Activated CD4-positive, alpha-beta T cell treated with anti-CD3 and anti-CD28 coated beads for 36 hours (primary cell): Measurements from ENCODE around the gene TCERG1L. TPM values are rescaled to one million over a fixed set of nuclear protein-coding genes. Genes with fewer than 3 reads are reported as not detected.
"Not testable (repeated sequence)": the region's sequence is repeated elsewhere in the genome, so short reads cannot be mapped to it uniquely, and the experiment has no call there.

ENCODE experiments used
- ATAC-seq: fragments of 200-7000 bp; cut with Tn5 transposase; one replicate; pipeline ENCODE4 v1.10.0; 2021; ENCODE audit warnings: mild to moderate bottlenecking, moderate library complexity
- CTCF ChIA-PET: fragments of 350-600 bp; sonication (Branson Sonifier 250); formaldehyde crosslinking; loops from one replicate; lab custom pipeline; 2021; ENCODE audit warnings: antibody characterized with exemption; lab: Charles Lee
- POLR2A ChIA-PET: fragments of 350-600 bp; sonication (Branson Sonifier 250); formaldehyde crosslinking; loops from one replicate; lab custom pipeline; 2021; ENCODE audit warnings: antibody characterized with exemption, inconsistent platforms; lab: Charles Lee
- DNase-seq: peaks from one replicate; pipeline ENCODE4 v3.0.0-alpha.2; 2020
- H3K27ac Mint-ChIP-seq: one replicate; pipeline ENCODE4 v1.8.0; 2021; ENCODE audit warnings: mixed read lengths
- H3K27me3 Mint-ChIP-seq: one replicate; pipeline ENCODE4 v1.8.0; 2021; ENCODE audit warnings: mixed read lengths
- H3K36me3 Mint-ChIP-seq: one replicate; pipeline ENCODE4 v1.8.0; 2021; ENCODE audit warnings: low read depth, mixed read lengths
- H3K4me1 Mint-ChIP-seq: one replicate; pipeline ENCODE4 v1.8.0; 2021; ENCODE audit warnings: mixed read lengths
- H3K4me3 Mint-ChIP-seq: one replicate; pipeline ENCODE4 v1.8.0; 2021; ENCODE audit warnings: mild to moderate bottlenecking, moderate library complexity, mixed read lengths
- H3K9me3 Mint-ChIP-seq: one replicate; pipeline ENCODE4 v1.8.0; 2021; ENCODE audit warnings: low read depth, mixed read lengths
- intact Hi-C, 2 experiments: fragments of 100-400 bp; cut with DNase I in 1 of 2; cut with micrococcal nuclease in 1 of 2; formaldehyde crosslinking; loops; one replicate each; pipeline versions ENCODE4 v1.14.2 to v1.15.1; 2022 to 2024; cut with DNase I, micrococcal nuclease
- total RNA-seq, 2 experiments: library from RNA; stranded (reverse); gene quantifications; one replicate each; pipeline ENCODE4 v1.2.3, GENCODE V29; 2021

TCERG1L gene
- total RNA-seq, 2 experiments from 2014 or later, result 0.05 to 0.21 TPM

DNA sequence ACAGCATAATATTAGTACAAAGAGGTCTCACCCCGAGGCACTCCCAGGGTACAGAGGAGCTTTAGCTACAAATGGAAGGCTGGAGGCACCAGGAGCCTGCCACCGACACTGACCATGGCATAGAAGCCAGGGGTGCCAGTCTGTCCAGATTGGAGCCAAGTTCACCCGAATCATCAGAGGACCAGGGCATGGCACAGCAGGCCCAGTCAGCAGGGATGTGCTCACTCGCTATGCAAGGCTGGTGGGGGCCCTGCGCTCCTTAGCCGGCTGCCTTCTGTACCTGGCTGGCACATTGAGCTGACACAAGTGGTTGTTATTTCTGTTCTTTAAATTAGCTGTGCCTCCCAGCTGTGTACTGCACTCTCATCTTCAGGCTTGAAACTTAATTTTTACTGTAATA is 149.3 kb downstream of the TCERG1L start:
- ChIA-PET POLR2A (no interaction called here), CTCF (interaction anchor here (1.0 kb wide), 1 partner anchor 9 kb away, joined by 3 read pairs; no protein-coding TSS in a partner anchor)
- DNase-seq (no peak), ATAC-seq (no peak)
- Mint-ChIP-seq H3K27ac (no peak overlapping the region), H3K27me3 (no peaks in the 10 kb centered on the region), H3K9me3 (no peaks in the 10 kb centered on the region), H3K4me1 (peaks cover 8% of the 10 kb centered on the region), H3K36me3 (no peaks in the 10 kb centered on the region), H3K4me3 (no peak overlapping the region)
- intact Hi-C loops, result no loop called here

DNA sequence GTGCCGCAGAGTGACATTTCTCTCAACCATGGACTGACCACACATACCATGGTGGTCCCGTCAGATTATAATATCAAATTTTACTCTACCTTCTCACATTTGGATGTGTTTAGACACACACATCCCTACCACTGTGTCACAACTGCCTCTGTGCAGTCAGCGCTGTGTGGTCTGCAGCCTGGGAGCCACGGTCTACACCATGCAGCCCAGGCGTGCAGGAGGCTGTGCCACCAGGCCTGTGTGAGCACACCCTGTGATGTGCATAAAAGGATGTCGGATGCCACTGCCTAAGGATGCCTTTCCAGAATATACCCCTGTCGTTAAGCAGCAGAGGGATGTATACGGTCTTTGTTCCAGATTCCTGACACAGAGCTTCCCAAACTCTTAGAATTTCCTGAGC is 150.4 kb downstream of the TCERG1L start:
- Mint-ChIP-seq H3K27me3 (no peaks in the 10 kb centered on the region), H3K36me3 (no peaks in the 10 kb centered on the region), H3K4me3 (no peak overlapping the region), H3K4me1 (peaks cover 8% of the 10 kb centered on the region), H3K27ac (no peak overlapping the region), H3K9me3 (no peaks in the 10 kb centered on the region)
- ChIA-PET CTCF (no interaction called here), POLR2A (no interaction called here)
- no peak for DNase-seq
- intact Hi-C loops, result no loop called here
- ATAC-seq, result no peak

DNA sequence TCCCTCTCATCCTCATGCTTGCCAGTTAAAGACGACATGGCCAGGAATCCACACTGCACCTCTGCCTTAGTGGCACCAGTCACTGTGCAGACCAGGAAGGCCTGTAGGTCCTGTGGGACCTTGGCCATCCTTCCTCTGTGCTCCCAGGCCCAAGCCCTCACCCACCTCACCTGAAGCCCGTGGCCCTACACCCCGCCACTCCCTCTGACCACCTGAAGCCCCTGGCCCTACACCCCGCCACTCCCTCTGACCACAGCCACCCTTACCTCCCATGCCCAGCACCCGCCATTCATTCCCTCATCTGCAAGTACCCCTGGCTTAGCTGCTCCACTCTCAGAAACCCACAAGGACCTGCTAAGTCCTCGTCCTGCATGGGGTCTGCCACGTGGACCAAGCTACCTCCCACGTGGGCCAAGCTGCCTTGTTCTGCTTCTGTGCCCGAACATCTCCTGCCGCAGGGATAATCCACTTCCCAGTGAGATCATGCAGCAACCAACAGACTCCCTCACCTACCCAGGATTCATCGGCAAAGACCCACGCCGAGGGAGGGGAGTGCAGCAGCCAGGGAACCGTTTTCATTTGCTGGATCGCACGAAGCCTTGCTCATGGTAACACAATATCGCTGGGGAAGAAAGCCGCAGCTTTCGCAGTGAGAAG is 151.2 kb downstream of the TCERG1L start:
- peaks cover 12% of the 10 kb centered on the region for H3K4me1 Mint-ChIP-seq
- no peaks in the 10 kb centered on the region for H3K9me3 Mint-ChIP-seq
- DNase-seq (no peak), ATAC-seq (no peak)
- intact Hi-C loops, result no loop called here
- POLR2A ChIA-PET, result no interaction called here
- peaks cover 2% of the 10 kb centered on the region for H3K27me3 Mint-ChIP-seq
- H3K27ac Mint-ChIP-seq, result no peak overlapping the region
- no peak overlapping the region for H3K4me3 Mint-ChIP-seq
- CTCF ChIA-PET, result no interaction called here
- H3K36me3 Mint-ChIP-seq, result no peaks in the 10 kb centered on the region

DNA sequence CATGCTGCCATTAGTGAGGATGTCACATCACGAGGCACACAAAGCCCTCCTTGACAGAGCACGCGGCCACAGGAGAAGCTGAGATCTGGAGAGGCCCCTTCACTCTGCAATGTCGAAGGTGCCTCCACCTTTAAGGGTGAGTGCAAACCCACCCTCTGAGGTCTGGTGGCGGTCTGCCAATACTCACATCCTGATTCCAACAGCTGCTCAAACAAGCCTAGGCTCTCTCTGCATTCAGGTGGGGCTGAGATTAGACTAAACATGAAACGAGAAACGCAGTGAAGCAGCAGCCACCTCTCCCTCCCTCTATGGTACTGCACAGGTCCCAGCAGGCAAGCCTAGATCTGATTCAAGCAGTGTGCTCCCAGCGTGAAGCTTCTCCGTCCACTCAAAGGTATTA is 151.8 kb downstream of the TCERG1L start:
- no peak for DNase-seq
- Mint-ChIP-seq H3K4me3 (no peak overlapping the region), H3K9me3 (no peaks in the 10 kb centered on the region), H3K36me3 (no peaks in the 10 kb centered on the region), H3K27ac (no peak overlapping the region), H3K4me1 (peaks cover 12% of the 10 kb centered on the region), H3K27me3 (peaks cover 2% of the 10 kb centered on the region)
- ChIA-PET POLR2A (no interaction called here), CTCF (no interaction called here)
- intact Hi-C loops, result no loop called here
- ATAC-seq, result no peak

DNA sequence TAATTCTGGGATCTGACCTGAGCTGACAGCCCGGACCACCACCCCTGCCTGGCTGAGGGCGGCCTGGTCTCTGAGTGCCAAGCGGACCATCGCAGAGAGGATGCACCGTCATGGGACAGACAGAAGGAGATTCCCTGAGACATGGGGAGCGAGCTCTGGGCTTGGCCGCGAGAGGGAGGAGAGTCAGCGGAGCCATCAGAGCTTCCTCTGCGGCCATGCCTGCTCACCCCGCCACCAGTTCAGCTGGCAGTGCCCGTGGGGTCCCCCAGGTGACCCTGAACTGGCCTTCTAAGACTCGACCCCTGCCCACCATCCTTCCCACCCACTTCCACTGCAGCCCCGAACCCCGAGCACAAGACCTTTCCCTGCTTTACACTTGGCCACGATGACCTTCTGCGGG is 152.8 kb downstream of the TCERG1L start:
- Mint-ChIP-seq H3K9me3 (no peaks in the 10 kb centered on the region), H3K4me3 (no peak overlapping the region), H3K27me3 (peaks cover 2% of the 10 kb centered on the region), H3K36me3 (no peaks in the 10 kb centered on the region), H3K27ac (no peak overlapping the region), H3K4me1 (peaks cover 12% of the 10 kb centered on the region)
- ChIA-PET CTCF (no interaction called here), POLR2A (no interaction called here)
- intact Hi-C loops, result no loop called here
- ATAC-seq, result no peak
- DNase-seq, result no peak

DNA sequence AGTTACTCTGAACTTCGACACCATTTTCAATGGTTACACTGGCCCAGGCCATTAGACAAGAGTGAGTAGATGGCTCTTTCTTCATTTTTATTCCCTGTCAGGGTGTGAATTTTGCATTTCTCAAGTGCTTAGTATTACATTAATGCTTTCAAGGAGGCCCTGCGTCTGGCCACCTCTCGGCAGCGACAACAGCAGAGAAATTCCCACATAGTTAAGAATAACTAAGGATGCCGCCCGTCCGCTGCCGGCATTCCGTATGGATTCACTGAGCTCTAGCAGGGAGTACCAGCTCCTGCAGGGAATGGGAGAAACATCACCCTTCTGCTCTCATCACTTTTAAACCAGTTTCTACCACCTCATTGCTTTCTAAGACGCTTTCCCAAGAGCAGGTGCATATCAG is 153.6 kb downstream of the TCERG1L start:
- H3K27me3 Mint-ChIP-seq, result peaks cover 2% of the 10 kb centered on the region
- ChIA-PET CTCF (no interaction called here), POLR2A (no interaction called here)

DNA sequence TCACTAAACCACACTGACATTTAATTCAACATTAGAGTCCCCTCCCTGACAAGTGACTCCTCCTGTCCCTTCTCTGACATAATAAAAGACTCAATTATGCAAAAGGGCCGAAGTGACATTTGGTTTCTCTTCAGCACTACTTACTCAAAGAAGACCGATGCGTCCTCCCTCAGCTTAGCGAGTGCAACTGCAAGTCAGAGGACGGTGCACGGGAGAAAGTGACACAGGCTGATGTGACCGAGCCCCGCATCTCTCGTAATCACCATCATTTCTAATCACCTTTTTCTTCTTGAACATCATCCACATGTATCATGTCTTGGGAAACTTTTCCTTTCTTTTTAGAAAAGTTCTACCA is 155.7 kb downstream of the TCERG1L start:
- POLR2A ChIA-PET, result no interaction called here
- intact Hi-C loops, result no loop called here
- H3K4me1 Mint-ChIP-seq, result peaks cover 4% of the 10 kb centered on the region
- CTCF ChIA-PET, result interaction anchor here (0.9 kb wide), 1 partner anchor 869 kb away, joined by 3 read pairs; no protein-coding TSS in a partner anchor
- ATAC-seq, result no peak
- no peaks in the 10 kb centered on the region for H3K36me3 Mint-ChIP-seq
- no peak for DNase-seq
- H3K9me3 Mint-ChIP-seq, result peaks cover 10% of the 10 kb centered on the region
- H3K27me3 Mint-ChIP-seq, result peaks cover 2% of the 10 kb centered on the region
- no peak overlapping the region for H3K27ac Mint-ChIP-seq
- H3K4me3 Mint-ChIP-seq, result no peak overlapping the region

More for the DNA sequence above, 153.6 kb downstream of the TCERG1L start:
- H3K36me3 Mint-ChIP-seq, result no peaks in the 10 kb centered on the region
- no peak for ATAC-seq
- H3K4me1 Mint-ChIP-seq, result peaks cover 9% of the 10 kb centered on the region
- no peak overlapping the region for H3K4me3 Mint-ChIP-seq
- H3K9me3 Mint-ChIP-seq, result peaks cover under 1% of the 10 kb centered on the region
- H3K27ac Mint-ChIP-seq, result no peak overlapping the region
- intact Hi-C loops, result no loop called here
- DNase-seq, result no peak

DNA sequence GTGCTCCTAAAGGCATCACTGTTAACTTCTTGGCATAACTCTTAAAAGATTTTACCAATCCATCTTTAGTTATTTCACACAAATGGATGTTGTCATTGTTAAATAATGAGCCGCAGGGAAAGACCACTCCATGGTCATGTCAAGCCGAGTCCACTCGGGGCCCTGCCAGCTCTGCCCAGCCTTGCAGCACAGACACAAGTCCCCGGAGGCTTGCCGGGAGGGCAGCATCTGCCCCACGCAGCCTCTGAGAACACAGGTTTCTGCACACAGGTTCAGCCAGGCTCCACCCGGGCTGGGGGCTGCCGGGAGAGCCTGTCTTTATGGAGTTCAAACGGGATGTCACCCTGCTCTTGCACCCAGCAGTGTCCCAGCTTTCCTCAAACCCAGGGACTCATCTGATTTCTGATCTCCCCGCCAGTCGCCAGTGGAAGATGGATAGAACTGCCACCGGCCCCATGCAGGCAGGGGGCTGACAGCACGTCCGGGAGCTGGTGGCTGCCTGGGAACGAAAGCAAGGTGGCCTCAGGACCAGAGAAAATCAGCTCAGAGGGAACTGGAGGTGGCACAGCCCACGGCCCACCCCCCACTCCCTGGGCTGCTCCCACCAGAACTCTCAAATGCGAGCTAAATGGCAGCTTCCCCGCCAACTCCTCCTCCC is 156.2 kb downstream of the TCERG1L start:
- Mint-ChIP-seq H3K4me3 (no peak overlapping the region), H3K9me3 (peaks cover 12% of the 10 kb centered on the region), H3K27me3 (peaks cover 2% of the 10 kb centered on the region), H3K27ac (no peak overlapping the region), H3K36me3 (no peaks in the 10 kb centered on the region), H3K4me1 (peaks cover 4% of the 10 kb centered on the region)
- no peak for DNase-seq
- no peak for ATAC-seq
- ChIA-PET CTCF (interaction anchor here (0.9 kb wide), 1 partner anchor 870 kb away, joined by 3 read pairs; no protein-coding TSS in a partner anchor), POLR2A (no interaction called here)
- intact Hi-C loops, result no loop called here

DNA sequence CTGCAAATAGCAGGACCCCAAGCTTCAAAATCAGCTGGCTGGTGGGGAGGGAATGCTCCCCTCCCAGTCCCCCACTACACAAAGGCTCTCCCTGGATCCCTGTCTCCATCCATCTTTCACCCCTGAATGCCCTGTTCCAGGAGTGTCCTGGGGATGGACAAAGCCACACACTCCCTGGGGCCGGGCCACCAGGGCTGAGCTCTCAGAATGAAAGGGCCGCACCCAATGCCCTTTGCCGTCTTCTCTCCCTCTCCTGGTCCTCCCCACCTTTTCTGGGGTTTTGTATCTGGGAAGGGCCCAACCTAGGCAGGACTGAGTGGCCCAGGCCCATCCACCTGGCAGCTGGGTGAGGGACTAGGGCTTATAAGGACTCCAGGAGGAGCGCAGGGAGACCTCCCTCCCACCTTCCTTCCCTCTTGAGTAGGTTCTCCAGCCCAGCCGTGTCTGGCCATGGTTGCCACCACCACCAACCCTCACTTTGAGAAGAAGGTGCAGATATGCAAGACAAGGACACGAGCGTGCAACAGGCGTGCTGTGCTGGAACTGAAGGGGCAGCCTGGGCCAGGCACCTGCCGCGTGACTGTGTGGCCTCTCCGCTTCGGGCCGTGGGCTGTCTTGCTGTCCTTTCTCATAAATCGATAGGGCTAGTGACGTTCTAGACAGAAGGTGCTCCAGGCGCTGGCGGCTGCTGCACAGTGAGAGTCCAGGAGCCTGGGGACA is 157.1 kb downstream of the TCERG1L start:
- ChIA-PET POLR2A (no interaction called here), CTCF (no interaction called here)
- Mint-ChIP-seq H3K4me3 (no peak overlapping the region), H3K36me3 (no peaks in the 10 kb centered on the region), H3K27me3 (peaks cover 2% of the 10 kb centered on the region), H3K9me3 (peaks cover 12% of the 10 kb centered on the region), H3K27ac (no peak overlapping the region), H3K4me1 (peaks cover 4% of the 10 kb centered on the region)
- intact Hi-C loops, result no loop called here
- ATAC-seq (no peak), DNase-seq (no peak)

DNA sequence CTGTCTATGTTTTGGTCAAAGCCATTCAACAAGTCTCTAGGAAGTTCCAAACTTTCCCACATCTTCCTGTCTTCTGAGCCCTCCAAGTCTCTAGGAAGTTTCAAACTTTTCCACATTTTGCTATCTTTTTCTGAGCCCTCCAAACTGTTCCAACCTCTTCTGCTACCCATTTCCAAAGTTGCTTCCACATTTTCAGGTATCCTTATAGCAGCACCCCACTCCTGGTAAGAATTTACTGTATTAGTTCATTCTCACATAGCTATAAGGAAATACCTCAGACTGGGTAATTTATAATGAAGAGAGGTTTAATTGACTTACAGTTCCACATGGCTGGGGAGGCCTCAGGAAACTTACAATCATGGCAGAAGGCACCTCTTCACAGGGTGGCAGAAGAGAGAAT is 159.1 kb downstream of the TCERG1L start:
- CTCF ChIA-PET, intact Hi-C loops, H3K4me1 Mint-ChIP-seq, DNase-seq, H3K27ac Mint-ChIP-seq, ATAC-seq, H3K4me3 Mint-ChIP-seq, POLR2A ChIA-PET, H3K27me3 Mint-ChIP-seq, H3K36me3 Mint-ChIP-seq: not testable (repeated sequence)
- peaks cover 12% of the 10 kb centered on the region for H3K9me3 Mint-ChIP-seq

DNA sequence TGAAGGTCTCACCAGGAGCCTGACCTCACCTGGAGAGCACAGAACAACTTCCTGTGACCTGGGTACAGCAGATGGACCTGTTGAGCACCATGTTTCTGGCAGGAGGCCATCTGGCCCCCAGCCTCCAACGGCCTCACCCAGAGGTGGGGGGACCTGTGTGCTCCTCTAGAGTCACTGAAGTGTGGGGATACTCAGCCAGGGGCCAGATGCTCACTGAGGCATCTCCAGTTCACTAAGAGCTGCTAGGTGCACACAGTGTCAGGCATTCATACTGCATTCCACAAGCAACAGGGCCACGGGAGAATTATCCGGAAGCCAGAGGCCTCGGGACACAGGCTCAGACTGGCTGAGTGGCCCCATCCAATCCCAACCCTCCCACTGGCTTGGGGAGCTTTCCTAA is 161.4 kb downstream of the TCERG1L start:
- H3K27ac Mint-ChIP-seq, result no peak overlapping the region
- no peaks in the 10 kb centered on the region for H3K27me3 Mint-ChIP-seq
- POLR2A ChIA-PET, result no interaction called here

DNA sequence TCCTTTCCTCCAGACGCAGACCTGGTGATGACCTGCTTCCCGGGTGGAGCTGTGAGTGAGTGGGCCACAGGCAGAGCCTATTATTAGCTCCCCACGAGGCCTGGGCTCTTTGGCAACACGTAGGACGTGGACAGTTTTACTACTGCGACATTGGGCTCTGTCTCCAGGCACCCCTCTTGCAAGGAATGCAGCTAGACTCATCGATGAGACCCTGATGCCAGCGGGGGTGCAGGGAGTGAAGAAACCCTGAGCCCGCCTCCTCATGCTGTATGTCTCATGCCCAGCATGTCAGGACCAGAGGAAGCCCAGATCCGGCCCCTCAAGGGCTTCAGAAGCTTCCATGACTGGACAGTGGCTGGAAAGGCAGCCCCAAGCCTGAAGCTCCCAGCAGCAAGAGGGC is 161.9 kb downstream of the TCERG1L start:
- ChIA-PET POLR2A (no interaction called here), CTCF (no interaction called here)
- Mint-ChIP-seq H3K36me3 (no peaks in the 10 kb centered on the region), H3K27ac (no peak overlapping the region), H3K9me3 (peaks cover 12% of the 10 kb centered on the region), H3K27me3 (no peaks in the 10 kb centered on the region), H3K4me3 (no peak overlapping the region), H3K4me1 (no peaks in the 10 kb centered on the region)
- intact Hi-C loops, result no loop called here
- ATAC-seq, result no peak
- DNase-seq, result no peak

More for the DNA sequence above, 161.4 kb downstream of the TCERG1L start:
- DNase-seq, result no peak
- Mint-ChIP-seq H3K36me3 (no peaks in the 10 kb centered on the region), H3K9me3 (peaks cover 12% of the 10 kb centered on the region), H3K4me1 (no peaks in the 10 kb centered on the region), H3K4me3 (no peak overlapping the region)
- CTCF ChIA-PET, result no interaction called here
- no peak for ATAC-seq
- intact Hi-C loops, result no loop called here
